Immature natural killer cell (primary cell): ENCODE measurements around the gene LY6G6C. TPM values are rescaled to one million over a fixed set of nuclear protein-coding genes. Genes with fewer than 3 reads are reported as not detected.
A peak's percentile ranks its signal among the peaks of the same experiment; 100 is the strongest.

ENCODE experiments used
- DNase-seq, 3 donors: peaks; one replicate each; pipeline ENCODE4 v3.0.0; 2022; ENCODE audit warnings: mixed read lengths in 1 of 3
- H3K27ac Mint-ChIP-seq, 6 donors: one replicate each; pipeline ENCODE4 v1.8.0; 2020; ENCODE audit warnings: mixed read lengths in 6 of 6, mild to moderate bottlenecking in 5 of 6, inconsistent platforms in 4 of 6, moderate library complexity in 3 of 6
- H3K27me3 Mint-ChIP-seq, 3 donors: one replicate each; pipeline ENCODE4 v1.8.0; 2020 to 2021; ENCODE audit warnings: low read depth in 3 of 3, mild to moderate bottlenecking in 3 of 3, mixed read lengths in 3 of 3, moderate library complexity in 3 of 3, inconsistent platforms in 1 of 3
- H3K36me3 Mint-ChIP-seq, 3 donors: one replicate each; pipeline ENCODE4 v1.8.0; 2020; ENCODE audit warnings: mixed read lengths in 3 of 3, inconsistent platforms in 2 of 3, mild to moderate bottlenecking in 2 of 3
- H3K4me1 Mint-ChIP-seq, 2 donors: one replicate each; pipeline ENCODE4 v1.8.0; 2020; ENCODE audit warnings: inconsistent platforms in 2 of 2, mild to moderate bottlenecking in 2 of 2, mixed read lengths in 2 of 2, moderate library complexity in 1 of 2
- H3K4me3 Mint-ChIP-seq, 5 donors: one replicate each; pipeline ENCODE4 v1.8.0; 2020; ENCODE audit warnings: mild to moderate bottlenecking in 5 of 5, mixed read lengths in 5 of 5, inconsistent platforms in 3 of 5, moderate library complexity in 3 of 5
- H3K9me3 Mint-ChIP-seq, 6 donors: one replicate each; pipeline ENCODE4 v1.8.0; 2020; ENCODE audit warnings: mild to moderate bottlenecking in 6 of 6, mixed read lengths in 6 of 6, inconsistent platforms in 4 of 6, moderate library complexity in 3 of 6
- polyA plus RNA-seq, 3 donors: library from polyadenylated mRNA; unstranded; fragments of 300-500 nt; fragmentation: Illumina TruSeq; gene quantifications; one replicate each; pipeline ENCODE4 v1.2.3, GENCODE V29; 2021

The LY6G6C gene
- not detected for polyA plus RNA-seq

GRCh38 chr6:31721351-31722020 lies at the start of gene LY6G6C:
Gene LY6G6C, minus strand, starts transcription at chr6:31721746. Its CDS starts 67 bp downstream, at chr6:31721679.
- DNase-seq: no peak
- Mint-ChIP-seq H3K9me3 (no peaks in the 10 kb centered on the region), H3K27me3 (peaks cover 2 to 4% (median 3%) of the 10 kb centered on the region in 3 donors), H3K4me3 (no peak within 1 kb of the TSS), H3K36me3 (peaks cover 0 to 9% (median 4%) of the 10 kb centered on the region in 3 donors), H3K4me1 (peaks cover 18 to 24% of the 10 kb centered on the region in 2 donors), H3K27ac (peak within 1 kb of the TSS in 2 of 6 donors; percentile 34 to 41)

- Mint-ChIP-seq H3K27ac (peak overlapping the region in 4 of 6 donors; percentile 11 to 81 (median 69)), H3K36me3 (no peaks in the 10 kb centered on the region), H3K4me3 (peak overlapping the region in 1 of 5 donors; percentile 54), H3K9me3 (no peaks in the 10 kb centered on the region), H3K4me1 (peaks cover 20 to 33% of the 10 kb centered on the region in 2 donors), H3K27me3 (peaks cover 1 to 2% (median 2%) of the 10 kb centered on the region in 3 donors)
- no peak for DNase-seq
Observed at GRCh38 chr6:31770860-31771259, 49.3 kb upstream of the LY6G6C start.

- no peaks in the 10 kb centered on the region for H3K36me3 Mint-ChIP-seq
- H3K4me1 Mint-ChIP-seq: peaks cover 20 to 28% of the 10 kb centered on the region in 2 donors
- no peak overlapping the region for H3K4me3 Mint-ChIP-seq
- H3K27me3 Mint-ChIP-seq: peaks cover 0 to 2% (median 1%) of the 10 kb centered on the region in 3 donors
- DNase-seq: peak; percentile 80 to 83 (median 83)
- H3K27ac Mint-ChIP-seq: peak overlapping the region in 5 of 6 donors; percentile 10 to 66 (median 40)
- H3K9me3 Mint-ChIP-seq: no peaks in the 10 kb centered on the region
Observed at GRCh38 chr6:31769684-31770371, 48.3 kb upstream of the LY6G6C start.

GRCh38 chr6:31768363-31769257 lies 47.1 kb upstream of the LY6G6C start:
- no peak overlapping the region for H3K4me3 Mint-ChIP-seq
- H3K27ac Mint-ChIP-seq: peak overlapping the region in 2 of 6 donors; percentile 28 to 49
- peaks cover 20 to 28% of the 10 kb centered on the region in 2 donors for H3K4me1 Mint-ChIP-seq
- peaks cover 0 to 2% (median 1%) of the 10 kb centered on the region in 3 donors for H3K27me3 Mint-ChIP-seq
- H3K36me3 Mint-ChIP-seq: no peaks in the 10 kb centered on the region
- DNase-seq: no peak
- H3K9me3 Mint-ChIP-seq: no peaks in the 10 kb centered on the region

- H3K4me1 Mint-ChIP-seq: peaks cover 14 to 17% of the 10 kb centered on the region in 2 donors
- H3K9me3 Mint-ChIP-seq: no peaks in the 10 kb centered on the region
- no peak for DNase-seq
- peaks cover 0 to 1% (median 0%) of the 10 kb centered on the region in 3 donors for H3K27me3 Mint-ChIP-seq
- no peak overlapping the region for H3K27ac Mint-ChIP-seq
- H3K4me3 Mint-ChIP-seq: no peak overlapping the region
- H3K36me3 Mint-ChIP-seq: peaks cover 0 to 3% (median 3%) of the 10 kb centered on the region in 3 donors
Observed at GRCh38 chr6:31767096-31767645, 45.6 kb upstream of the LY6G6C start.

GRCh38 chr6:31765910-31766794 lies 44.6 kb upstream of the LY6G6C start:
- no peaks in the 10 kb centered on the region for H3K9me3 Mint-ChIP-seq
- H3K27ac Mint-ChIP-seq: no peak overlapping the region
- no peak overlapping the region for H3K4me3 Mint-ChIP-seq
- H3K36me3 Mint-ChIP-seq: peaks cover 0 to 8% (median 3%) of the 10 kb centered on the region in 3 donors
- H3K27me3 Mint-ChIP-seq: peaks cover 0 to 1% (median 0%) of the 10 kb centered on the region in 3 donors
- no peak for DNase-seq
- peaks cover 9 to 10% of the 10 kb centered on the region in 2 donors for H3K4me1 Mint-ChIP-seq

- H3K4me3 Mint-ChIP-seq: no peak overlapping the region
- H3K4me1 Mint-ChIP-seq: peaks cover 7 to 8% of the 10 kb centered on the region in 2 donors
- peaks cover 5 to 14% (median 8%) of the 10 kb centered on the region in 3 donors for H3K36me3 Mint-ChIP-seq
- H3K27ac Mint-ChIP-seq: no peak overlapping the region
- H3K9me3 Mint-ChIP-seq: no peaks in the 10 kb centered on the region
- H3K27me3 Mint-ChIP-seq: peaks cover 0 to 1% (median 0%) of the 10 kb centered on the region in 3 donors
- no peak for DNase-seq
Observed at GRCh38 chr6:31765559-31765909, 44.0 kb upstream of the LY6G6C start.

- H3K4me3 Mint-ChIP-seq: no peak overlapping the region
- peaks cover 0 to 1% of the 10 kb centered on the region in 2 donors for H3K4me1 Mint-ChIP-seq
- H3K27ac Mint-ChIP-seq: peak overlapping the region in 1 of 6 donors; percentile 55
- H3K27me3 Mint-ChIP-seq: peaks cover 0 to 1% (median 0%) of the 10 kb centered on the region in 3 donors
- no peaks in the 10 kb centered on the region for H3K9me3 Mint-ChIP-seq
- no peak for DNase-seq
- H3K36me3 Mint-ChIP-seq: peaks cover 12 to 24% (median 13%) of the 10 kb centered on the region in 3 donors
Observed at GRCh38 chr6:31764198-31764597, 42.7 kb upstream of the LY6G6C start.

- Mint-ChIP-seq H3K36me3 (peaks cover 12 to 30% (median 16%) of the 10 kb centered on the region in 3 donors), H3K4me1 (no peaks in the 10 kb centered on the region), H3K27ac (peak overlapping the region in 1 of 6 donors; percentile 82), H3K9me3 (no peaks in the 10 kb centered on the region), H3K27me3 (peaks cover 0 to 1% (median 0%) of the 10 kb centered on the region in 3 donors), H3K4me3 (no peak overlapping the region)
- DNase-seq: no peak
Observed at GRCh38 chr6:31763619-31763940, 42.0 kb upstream of the LY6G6C start.

GRCh38 chr6:31762878-31763618 lies 41.5 kb upstream of the LY6G6C start:
- Mint-ChIP-seq H3K4me3 (no peak overlapping the region), H3K27ac (no peak overlapping the region), H3K36me3 (peaks cover 12 to 30% (median 16%) of the 10 kb centered on the region in 3 donors), H3K4me1 (no peaks in the 10 kb centered on the region), H3K9me3 (no peaks in the 10 kb centered on the region), H3K27me3 (peaks cover 0 to 1% (median under 1%) of the 10 kb centered on the region in 3 donors)
- no peak for DNase-seq

- Mint-ChIP-seq H3K36me3 (peaks cover 12 to 30% (median 16%) of the 10 kb centered on the region in 3 donors), H3K4me1 (no peaks in the 10 kb centered on the region), H3K27me3 (peaks cover 0 to 2% (median 1%) of the 10 kb centered on the region in 3 donors), H3K27ac (peak within 1 kb of the TSS in 1 of 6 donors; percentile 45), H3K4me3 (no peak within 1 kb of the TSS), H3K9me3 (no peaks in the 10 kb centered on the region)
- DNase-seq: no peak
Observed at GRCh38 chr6:31762356-31762755, 40.8 kb upstream of the LY6G6C start, which contains the start of gene SAPCD1. Gene SAPCD1, plus strand, starts transcription at chr6:31762656. Its CDS starts 399 bp downstream, at chr6:31763055.

- H3K9me3 Mint-ChIP-seq: no peaks in the 10 kb centered on the region
- DNase-seq: no peak
- no peaks in the 10 kb centered on the region for H3K4me1 Mint-ChIP-seq
- H3K27me3 Mint-ChIP-seq: peaks cover 0 to 2% (median 0%) of the 10 kb centered on the region in 3 donors
- no peak overlapping the region for H3K4me3 Mint-ChIP-seq
- peaks cover 12 to 30% (median 16%) of the 10 kb centered on the region in 3 donors for H3K36me3 Mint-ChIP-seq
- H3K27ac Mint-ChIP-seq: no peak overlapping the region
Observed at GRCh38 chr6:31761343-31761742, 39.8 kb upstream of the LY6G6C start.
